ENCODE measurements around the gene TMA16.
"Not testable (repeated sequence)": the region's sequence is repeated elsewhere in the genome, so short reads cannot be mapped to it uniquely, and the experiment has no call there.

The TMA16 gene

DNA sequence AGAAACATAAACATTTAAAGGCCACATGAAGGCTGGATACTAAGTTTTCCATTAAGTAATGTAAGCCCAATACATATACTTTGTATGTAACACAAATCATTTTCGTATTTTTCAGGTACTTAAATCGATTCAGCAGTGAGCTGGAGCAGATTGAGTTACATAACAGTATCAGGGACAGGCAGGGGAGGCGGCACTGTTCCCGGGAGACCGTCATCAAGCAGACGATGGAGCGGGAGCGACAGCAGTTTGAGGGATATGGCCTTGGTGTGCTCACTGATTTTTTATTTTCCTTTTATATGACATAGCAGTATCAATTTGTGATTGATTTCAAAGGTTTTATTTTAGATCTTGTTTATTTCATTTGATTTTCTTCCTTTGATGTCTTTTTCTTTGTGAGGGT, 20.7 kb downstream of the TMA16 start:
- no peak for DNase-seq (ENCODE audit: low read depth)

- no peak for DNase-seq (ENCODE audit: low read depth)
Observed at GRCh38 chr4:163523791-163524365, 29.4 kb downstream of the TMA16 start.

GRCh38 chr4:163525982-163526381, 31.5 kb downstream of the TMA16 start:
- no peak for DNase-seq (ENCODE audit: low read depth)

DNA sequence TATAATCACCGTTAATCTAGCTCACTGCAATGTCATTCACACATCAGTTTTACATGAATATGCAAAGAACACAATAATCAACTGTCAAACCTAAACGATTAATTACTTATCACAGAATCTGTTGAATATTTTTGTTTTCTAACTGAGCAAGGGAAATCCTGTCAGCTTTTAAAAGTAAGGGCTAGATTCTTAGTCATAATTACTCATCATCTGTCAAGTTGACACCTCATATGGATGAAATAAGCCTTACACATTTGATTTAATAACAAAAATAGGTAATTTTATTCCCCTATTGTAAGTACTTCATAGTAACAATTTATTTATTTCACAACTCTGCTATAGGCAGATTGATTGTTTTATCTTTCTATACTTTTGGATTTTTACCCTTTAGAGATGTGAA, 32.7 kb downstream of the TMA16 start:
- no peak for DNase-seq (ENCODE audit: low read depth)

- no peak for DNase-seq (ENCODE audit: low read depth)
Observed at GRCh38 chr4:163528653-163529052, 34.2 kb downstream of the TMA16 start.

DNA sequence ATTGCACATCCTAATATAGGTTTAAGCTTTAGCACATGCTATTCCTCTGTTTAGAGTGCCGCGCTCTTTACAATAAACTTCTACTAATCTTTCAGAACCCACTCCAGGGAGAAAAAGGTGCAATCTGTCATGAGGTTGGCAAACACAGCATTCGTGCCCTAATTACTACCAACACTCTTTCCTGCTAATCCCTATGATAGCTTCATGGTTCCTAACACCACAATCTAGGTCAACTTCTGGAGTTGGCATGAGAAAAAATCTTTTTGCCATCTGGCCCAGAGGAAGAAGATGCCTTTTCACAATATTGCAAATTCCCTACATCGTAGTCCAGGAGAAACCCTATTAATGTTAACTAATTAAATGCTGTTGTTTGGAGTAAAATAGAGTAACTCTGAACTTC, 39.6 kb downstream of the TMA16 start:
- DNase-seq (ENCODE audit: low read depth), result no peak

- no peak for DNase-seq (ENCODE audit: low read depth)
Observed at GRCh38 chr4:163535657-163536056, 41.2 kb downstream of the TMA16 start.

GRCh38 chr4:163536091-163536490, 41.6 kb downstream of the TMA16 start:
- DNase-seq (ENCODE audit: low read depth), result no peak

DNA sequence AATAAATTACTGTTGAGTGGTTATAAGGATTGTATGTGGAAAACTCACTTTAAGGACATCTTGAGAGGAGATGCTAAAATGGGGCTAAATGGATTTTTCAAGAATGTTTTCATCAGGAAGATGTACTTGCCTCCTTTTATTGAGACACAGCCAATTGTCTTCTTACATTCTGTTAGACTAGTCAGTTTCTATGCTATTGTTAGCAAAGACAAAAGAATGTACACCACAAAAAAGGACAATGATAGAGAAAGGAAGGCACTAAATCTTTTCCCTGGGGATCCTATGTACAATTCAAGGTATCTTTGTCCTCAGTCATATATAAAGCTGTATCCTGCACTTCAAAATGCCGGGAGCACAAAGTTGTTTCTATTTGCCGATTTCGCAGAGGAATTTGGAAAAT, 42.6 kb downstream of the TMA16 start:
- no peak for DNase-seq (ENCODE audit: low read depth)

GRCh38 chr4:163538820-163539219, 44.3 kb downstream of the TMA16 start:
- DNase-seq (ENCODE audit: low read depth), result not testable (repeated sequence)

GRCh38 chr4:163540448-163540847, 46.0 kb downstream of the TMA16 start:
- no peak for DNase-seq (ENCODE audit: low read depth)

- DNase-seq (ENCODE audit: low read depth), result no peak
Observed at GRCh38 chr4:163540977-163541376, 46.5 kb downstream of the TMA16 start.

- DNase-seq (ENCODE audit: low read depth), result no peak
Observed at GRCh38 chr4:163542275-163542674, 47.8 kb downstream of the TMA16 start.

GRCh38 chr4:163544407-163545038, 50.0 kb downstream of the TMA16 start:
- DNase-seq (ENCODE audit: low read depth), result no peak

DNA sequence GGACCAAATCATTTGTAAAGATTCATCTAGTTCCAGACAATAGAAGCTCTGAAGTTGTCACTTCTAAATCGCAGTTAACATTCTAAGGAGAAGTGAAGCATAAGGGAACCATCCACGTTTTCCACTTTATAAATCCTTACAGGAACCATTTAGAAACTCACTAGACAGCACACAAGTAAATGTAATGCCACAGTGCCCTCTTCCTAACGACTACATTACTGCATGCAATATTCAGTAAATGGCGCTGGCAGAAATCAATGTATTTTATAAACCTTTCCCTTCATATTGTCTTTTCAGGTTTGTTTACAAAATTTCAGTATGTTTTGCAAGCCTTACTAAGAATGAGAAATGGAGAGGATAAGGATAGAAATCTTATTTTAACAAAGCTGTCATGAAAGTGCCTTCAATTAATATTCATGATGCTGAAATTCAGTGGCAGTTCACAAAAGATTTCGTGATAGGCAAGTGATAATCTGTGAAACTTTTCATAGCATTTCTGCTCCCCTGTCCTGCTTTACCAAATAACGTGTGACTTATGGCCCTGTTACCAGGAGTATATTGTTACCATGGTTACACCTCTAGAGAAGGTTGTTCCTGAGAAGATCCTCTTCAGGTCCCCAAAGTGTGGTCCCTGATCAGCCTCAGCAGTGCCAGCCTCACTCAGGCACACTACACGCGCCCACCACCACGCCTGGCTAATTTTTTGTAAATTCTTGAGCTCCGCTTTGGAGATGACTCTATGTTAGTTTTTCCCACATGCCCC, 54.2 kb downstream of the TMA16 start:
- no peak for DNase-seq (ENCODE audit: low read depth)

DNA sequence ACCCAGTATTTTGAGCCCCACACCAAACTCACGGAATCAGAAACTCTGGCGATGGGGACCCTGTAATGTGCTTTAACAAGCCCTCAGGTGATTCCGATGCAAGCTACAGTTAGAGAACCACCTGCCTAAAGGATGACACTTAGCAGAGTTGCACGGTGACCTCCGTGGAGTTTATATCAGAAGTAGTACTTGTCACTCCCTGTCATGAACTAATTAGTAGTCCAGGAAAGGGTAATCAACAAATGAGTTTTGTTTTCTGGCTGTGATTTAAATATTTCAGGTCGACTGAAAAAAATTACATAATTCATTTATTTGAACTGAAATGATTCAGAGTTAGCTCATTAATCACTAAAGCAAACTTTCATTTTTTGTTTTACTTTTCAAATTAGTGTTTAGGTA, 56.4 kb downstream of the TMA16 start:
- DNase-seq (ENCODE audit: low read depth), result no peak

DNA sequence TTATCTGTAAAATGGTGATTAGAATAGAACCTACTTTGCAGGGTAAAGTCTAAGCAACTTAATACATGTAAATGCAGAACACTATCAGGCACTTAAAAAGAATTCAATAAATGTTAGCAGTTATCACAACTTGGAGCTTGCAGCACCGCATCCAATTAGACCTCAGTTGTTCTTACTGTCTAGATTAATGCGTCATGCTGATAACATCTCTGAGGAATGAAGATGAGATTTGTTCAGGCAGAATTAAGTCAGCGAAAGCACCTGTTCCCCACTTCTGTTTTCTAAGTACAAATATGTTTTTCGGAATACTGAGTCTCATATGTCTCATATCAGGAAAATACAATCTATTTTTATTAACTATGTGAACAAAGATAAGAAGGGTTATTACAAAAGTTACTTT, 58.7 kb downstream of the TMA16 start:
- no peak for DNase-seq (ENCODE audit: low read depth)

DNA sequence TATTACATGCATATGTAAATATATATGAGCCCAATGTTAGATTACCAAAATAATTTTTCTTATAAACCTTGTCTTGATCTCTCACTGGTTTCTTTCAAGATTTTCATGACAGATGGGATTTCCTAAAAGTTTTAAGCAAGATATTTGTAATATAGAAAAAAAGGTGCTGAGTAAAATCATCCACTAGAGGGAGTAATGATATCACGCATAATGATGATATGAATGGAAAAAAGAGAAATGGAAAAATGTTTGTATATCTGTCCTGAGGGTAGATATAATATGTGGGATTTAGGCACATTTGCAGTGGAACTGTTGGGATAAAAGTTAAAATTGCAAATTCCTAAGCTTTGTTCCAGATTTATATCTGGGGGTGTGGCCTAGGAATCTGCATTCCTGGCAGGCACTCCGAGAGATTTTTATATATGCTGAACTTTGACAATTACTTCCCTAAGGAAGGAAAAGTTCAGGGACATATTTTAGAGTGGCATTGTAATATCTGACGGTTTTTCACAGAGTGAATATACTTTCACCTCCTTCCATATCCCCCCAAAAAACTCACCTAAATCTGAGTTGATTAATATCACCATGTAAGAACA, 60.5 kb downstream of the TMA16 start:
- no peak for DNase-seq (ENCODE audit: low read depth)

DNA sequence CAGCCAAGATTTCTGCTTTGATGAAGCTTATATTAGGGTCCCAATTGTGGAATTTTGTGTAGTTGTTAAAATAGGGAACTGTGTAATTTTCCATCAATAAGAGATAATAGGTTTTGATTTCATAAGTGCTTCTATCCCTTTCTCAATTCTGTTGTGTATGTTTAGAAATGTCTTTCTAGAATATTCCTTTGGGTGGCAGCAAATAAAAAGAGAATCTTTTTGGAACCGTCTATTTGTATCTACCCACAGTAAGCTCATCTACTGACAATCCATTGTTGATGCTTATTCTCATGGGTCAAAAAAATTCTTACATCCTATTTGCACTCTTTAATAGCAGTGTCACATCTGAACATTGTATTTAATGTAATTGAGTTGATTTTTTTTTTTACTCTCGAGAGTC, 61.7 kb downstream of the TMA16 start:
- DNase-seq (ENCODE audit: low read depth), result no peak

- no peak for DNase-seq (ENCODE audit: low read depth)
Observed at GRCh38 chr4:163556650-163557391, 62.3 kb downstream of the TMA16 start.

GRCh38 chr4:163558539-163559044, 64.1 kb downstream of the TMA16 start:
- no peak for DNase-seq (ENCODE audit: low read depth)

DNA sequence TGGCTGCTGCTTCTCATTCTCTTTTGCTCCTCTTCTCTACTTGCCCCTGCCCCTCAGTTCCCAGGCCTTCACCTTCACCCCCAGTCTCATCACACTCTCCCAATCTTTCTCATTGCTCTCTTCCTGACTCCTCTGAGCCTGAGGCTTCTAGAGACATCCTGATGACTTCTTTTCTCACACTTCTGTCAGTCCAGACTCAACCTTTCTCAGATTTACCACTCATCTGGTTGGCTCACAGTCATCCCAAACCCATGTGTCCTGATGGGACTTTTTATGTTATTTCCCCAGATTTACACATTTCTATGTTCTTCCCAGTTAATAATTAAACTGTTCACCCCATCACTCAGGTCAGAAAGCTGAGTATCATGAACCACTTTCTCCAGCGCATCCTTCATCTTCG, 68.0 kb downstream of the TMA16 start:
- no peak for DNase-seq (ENCODE audit: low read depth)
